MM.1S (cell line): ENCODE results near the gene KCNJ11.

Experiments
- DNase-seq: peaks from one replicate; pipeline ENCODE4 v3.0.0-alpha.2; 2015
- H2AFZ ChIP-seq: fragments of 300-600 bp; sonication (generic); 2 replicates; pipeline ENCODE4 v1.6.0; 2016; ENCODE audit warnings: antibody characterized with exemption, low read length
- H3F3A ChIP-seq: fragments of 300-600 bp; sonication (generic); 2 replicates; pipeline ENCODE4 v1.6.1; 2016; ENCODE audit warnings: mild to moderate bottlenecking, antibody characterized with exemption, low read length, moderate library complexity, mixed read lengths; ENCODE audit not compliant: insufficient read depth
- H3K27ac ChIP-seq: fragments of 300-600 bp; sonication (generic); 2 replicates; pipeline ENCODE4 v1.5.1; 2016; ENCODE audit warnings: mild to moderate bottlenecking, low read length
- H3K27me3 ChIP-seq: fragments of 300-600 bp; sonication (generic); replicated peaks from 2 replicates; pipeline ENCODE4 v1.6.0; 2016; ENCODE audit warnings: low read length; ENCODE audit not compliant: insufficient read depth
- H3K36me3 ChIP-seq: fragments of 300-600 bp; sonication (generic); replicated peaks from 2 replicates; pipeline ENCODE4 v1.6.1; 2016; ENCODE audit warnings: mild to moderate bottlenecking, low read length, mixed read lengths; ENCODE audit not compliant: insufficient read depth
- H3K4me1 ChIP-seq: fragments of 300-600 bp; sonication (generic); 2 replicates; pipeline ENCODE4 v1.6.1; 2016; ENCODE audit warnings: low read length, mixed read lengths
- H3K4me2 ChIP-seq: fragments of 300-600 bp; sonication (generic); 2 replicates; pipeline ENCODE4 v1.6.0; 2016; ENCODE audit warnings: low read depth, low read length
- H3K4me3 ChIP-seq: fragments of 300-600 bp; sonication (generic); 2 replicates; pipeline ENCODE4 v1.5.1; 2016; ENCODE audit warnings: low read length, mixed read lengths
- H3K79me2 ChIP-seq: fragments of 300-600 bp; sonication (generic); 2 replicates; pipeline ENCODE4 v1.6.1; 2016; ENCODE audit warnings: mixed run types, low read length, mixed read lengths
- H3K9ac ChIP-seq: fragments of 300-600 bp; sonication (generic); 2 replicates; pipeline ENCODE4 v1.6.1; 2016; ENCODE audit warnings: low read length, mixed read lengths
- H3K9me2 ChIP-seq: fragments of 300-600 bp; sonication (generic); replicated peaks from 2 replicates; pipeline ENCODE4 v1.6.1; 2016; ENCODE audit warnings: mild to moderate bottlenecking, low read length, mixed read lengths; ENCODE audit not compliant: insufficient read depth
- H3K9me3 ChIP-seq: fragments of 300-600 bp; sonication (generic); replicated peaks from 2 replicates; pipeline ENCODE4 v1.6.1; 2016; ENCODE audit warnings: mild to moderate bottlenecking, low read length, mixed read lengths; ENCODE audit not compliant: insufficient read depth
- H4K20me1 ChIP-seq: fragments of 300-600 bp; sonication (generic); 2 replicates; pipeline ENCODE4 v1.6.1; 2016; ENCODE audit warnings: mild to moderate bottlenecking, low read length, moderate library complexity, mixed read lengths; ENCODE audit not compliant: insufficient read depth
- EZH2 ChIP-seq: fragments of 300-600 bp; sonication (generic); optimal IDR thresholded peaks from 2 replicates; pipeline ENCODE3; 2017; ENCODE audit warnings: low read depth, mild to moderate bottlenecking, antibody characterized with exemption, low read length, mixed read lengths
- EZH2phosphoT487 ChIP-seq: fragments of 300-600 bp; sonication (generic); IDR thresholded peaks from 2 replicates; pipeline ENCODE4 v1.6.1; 2018; ENCODE audit warnings: antibody characterized with exemption, low read length
- TF ChIP-seq, protein P1 (sequence below): fragments of 300-600 bp; sonication (generic); IDR thresholded peaks from 2 replicates; pipeline ENCODE4 v1.5.1; 2016; ENCODE audit warnings: antibody characterized with exemption, low read length, mixed read lengths

The KCNJ11 gene

DNA sequence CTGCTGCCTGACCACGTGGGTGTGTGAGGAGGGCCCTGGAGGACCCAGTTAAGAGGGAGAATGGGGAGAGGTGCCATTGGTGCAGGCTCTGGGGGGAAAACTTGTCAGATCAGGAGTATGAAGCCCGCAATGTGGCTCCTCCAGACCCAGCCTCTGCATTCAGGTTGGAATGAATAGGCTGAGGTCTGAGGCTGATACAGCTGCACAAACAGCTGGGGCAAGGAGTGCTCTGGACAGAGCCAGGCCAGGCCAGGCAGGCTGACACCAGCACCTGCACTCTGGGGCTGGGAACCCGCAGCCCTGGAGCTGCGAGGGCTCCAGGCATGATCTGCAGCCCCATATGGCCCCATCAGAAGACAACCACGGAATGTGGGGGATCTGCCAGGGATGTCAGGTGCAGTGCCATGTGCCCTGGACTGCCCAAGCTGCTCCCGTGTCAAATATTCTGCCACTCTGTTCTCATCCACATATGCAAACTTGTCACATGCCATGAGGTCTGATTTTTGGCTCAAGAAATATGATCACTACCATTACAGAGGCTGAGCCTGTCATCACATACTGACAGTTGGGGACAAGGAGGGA is 27.2 kb upstream of the KCNJ11 start:
- TF ChIP-seq EZH2 (no peak), EZH2phosphoT487 (no peak)
- TF ChIP-seq, protein P1, sequence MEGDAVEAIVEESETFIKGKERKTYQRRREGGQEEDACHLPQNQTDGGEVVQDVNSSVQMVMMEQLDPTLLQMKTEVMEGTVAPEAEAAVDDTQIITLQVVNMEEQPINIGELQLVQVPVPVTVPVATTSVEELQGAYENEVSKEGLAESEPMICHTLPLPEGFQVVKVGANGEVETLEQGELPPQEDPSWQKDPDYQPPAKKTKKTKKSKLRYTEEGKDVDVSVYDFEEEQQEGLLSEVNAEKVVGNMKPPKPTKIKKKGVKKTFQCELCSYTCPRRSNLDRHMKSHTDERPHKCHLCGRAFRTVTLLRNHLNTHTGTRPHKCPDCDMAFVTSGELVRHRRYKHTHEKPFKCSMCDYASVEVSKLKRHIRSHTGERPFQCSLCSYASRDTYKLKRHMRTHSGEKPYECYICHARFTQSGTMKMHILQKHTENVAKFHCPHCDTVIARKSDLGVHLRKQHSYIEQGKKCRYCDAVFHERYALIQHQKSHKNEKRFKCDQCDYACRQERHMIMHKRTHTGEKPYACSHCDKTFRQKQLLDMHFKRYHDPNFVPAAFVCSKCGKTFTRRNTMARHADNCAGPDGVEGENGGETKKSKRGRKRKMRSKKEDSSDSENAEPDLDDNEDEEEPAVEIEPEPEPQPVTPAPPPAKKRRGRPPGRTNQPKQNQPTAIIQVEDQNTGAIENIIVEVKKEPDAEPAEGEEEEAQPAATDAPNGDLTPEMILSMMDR = no peak
- no peaks in the 10 kb centered on the region for H3K27me3 ChIP-seq
- no peak for DNase-seq
- no peak overlapping the region for H2AFZ ChIP-seq
- no peak overlapping the region for H3K9ac ChIP-seq
- no peak overlapping the region for H3K27ac ChIP-seq
- no peaks in the 10 kb centered on the region for H3K9me3 ChIP-seq
- no peaks in the 10 kb centered on the region for H3K4me1 ChIP-seq
- no peaks in the 10 kb centered on the region for H3K9me2 ChIP-seq
- no peak overlapping the region for H3K4me2 ChIP-seq
- no peaks in the 10 kb centered on the region for H4K20me1 ChIP-seq
- no peak overlapping the region for H3K4me3 ChIP-seq
- no peaks in the 10 kb centered on the region for H3K79me2 ChIP-seq
- H3K36me3 ChIP-seq = no peaks in the 10 kb centered on the region
- no peaks in the 10 kb centered on the region for H3F3A ChIP-seq

DNA sequence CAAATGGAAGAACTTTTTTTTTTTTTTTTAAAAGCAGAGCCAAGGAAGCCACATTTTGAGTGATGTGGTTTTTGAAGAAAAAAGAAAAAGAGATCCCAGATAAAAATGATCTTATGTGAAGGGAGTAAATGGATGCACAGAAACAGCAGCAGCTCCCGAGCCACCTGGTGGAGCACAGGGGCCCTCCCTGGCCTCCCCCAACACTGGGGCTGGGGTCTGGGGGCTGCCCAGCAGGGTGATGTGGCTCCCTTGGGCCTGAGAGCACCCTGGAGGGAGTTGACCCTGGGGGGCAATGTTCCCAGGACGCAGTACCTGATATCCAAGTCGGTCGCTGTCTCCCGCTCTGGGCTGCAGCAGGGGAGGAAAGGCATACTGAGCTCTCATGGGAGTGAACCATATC is 26.5 kb upstream of the KCNJ11 start:
- Histone ChIP-seq H3K27ac (no peak overlapping the region), H3K4me2 (no peak overlapping the region), H3K79me2 (no peaks in the 10 kb centered on the region), H3F3A (no peaks in the 10 kb centered on the region), H3K27me3 (no peaks in the 10 kb centered on the region), H3K4me1 (no peaks in the 10 kb centered on the region), H3K4me3 (no peak overlapping the region), H3K9ac (no peak overlapping the region), H2AFZ (no peak overlapping the region), H4K20me1 (no peaks in the 10 kb centered on the region), H3K9me3 (no peaks in the 10 kb centered on the region), H3K9me2 (no peaks in the 10 kb centered on the region), H3K36me3 (no peaks in the 10 kb centered on the region)
- TF ChIP-seq EZH2 (no peak), EZH2phosphoT487 (no peak)
- TF ChIP-seq, protein P1 = no peak
- no peak for DNase-seq

DNA sequence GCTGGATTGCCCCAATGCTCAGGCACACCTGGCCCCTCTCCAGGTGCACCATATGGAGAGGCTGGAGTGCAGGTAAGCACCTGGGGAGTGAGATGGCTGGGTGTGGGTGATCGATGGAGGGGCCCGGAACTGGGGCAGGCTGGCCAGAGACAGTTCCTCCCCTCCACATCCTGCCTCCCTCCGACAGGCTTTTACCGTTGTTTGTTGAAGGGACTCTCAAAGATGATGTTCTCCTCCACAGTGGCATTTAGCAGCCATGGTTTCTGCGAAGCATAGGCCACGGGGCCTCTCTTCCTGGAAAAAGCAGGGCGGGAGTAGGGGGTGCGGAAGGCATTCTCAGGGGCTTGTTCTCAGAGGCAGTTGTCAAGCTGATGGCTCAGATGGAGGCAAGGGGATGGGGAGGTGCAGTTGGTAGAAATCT is 25.9 kb upstream of the KCNJ11 start:
- H4K20me1 ChIP-seq = no peaks in the 10 kb centered on the region
- no peaks in the 10 kb centered on the region for H3K27me3 ChIP-seq
- no peaks in the 10 kb centered on the region for H3K9me3 ChIP-seq
- H3K4me1 ChIP-seq = no peaks in the 10 kb centered on the region
- H3F3A ChIP-seq = no peaks in the 10 kb centered on the region
- no peaks in the 10 kb centered on the region for H3K79me2 ChIP-seq
- TF ChIP-seq EZH2phosphoT487 = no peak
- TF ChIP-seq, protein P1 = no peak
- TF ChIP-seq EZH2 = no peak
- no peak for DNase-seq
- no peaks in the 10 kb centered on the region for H3K9me2 ChIP-seq
- no peaks in the 10 kb centered on the region for H3K36me3 ChIP-seq
- H3K4me3 ChIP-seq = no peak overlapping the region
- H3K9ac ChIP-seq = no peak overlapping the region
- H3K4me2 ChIP-seq = no peak overlapping the region
- no peak overlapping the region for H2AFZ ChIP-seq
- no peak overlapping the region for H3K27ac ChIP-seq
